ENCODE measurements around the gene ARHGAP45. TPM values are rescaled to one million over a fixed set of nuclear protein-coding genes. Genes with fewer than 3 reads are reported as not detected.
A peak's percentile ranks its signal among the peaks of the same experiment; 100 is the strongest.

ARHGAP45 gene
- total RNA-seq, 2 experiments from 2014 or later = 576 to 581 TPM

- POLR2A ChIA-PET = interaction anchor here (0.5 to 19.6 kb wide), 6 partner anchors 10 to 519 kb away, joined by 3 to 644 read pairs (median 4); partner anchors contain the start of genes ABCA7 and CNN2
- peak overlapping the region; percentile 35 for H3K4me3 Mint-ChIP-seq
- H3K27me3 Mint-ChIP-seq = no peaks in the 10 kb centered on the region
- peaks cover 45% of the 10 kb centered on the region for H3K4me1 Mint-ChIP-seq
- H3K9me3 Mint-ChIP-seq = no peaks in the 10 kb centered on the region
- peak overlapping the region; percentile 72 for H3K27ac Mint-ChIP-seq
- H3K36me3 Mint-ChIP-seq = peaks cover 53% of the 10 kb centered on the region
- no peak for DNase-seq
- ATAC-seq (ENCODE audit: low read depth) = no peak
Measured at GRCh38 chr19:1073063-1073955, 6.3 kb downstream of the ARHGAP45 start.

DNA sequence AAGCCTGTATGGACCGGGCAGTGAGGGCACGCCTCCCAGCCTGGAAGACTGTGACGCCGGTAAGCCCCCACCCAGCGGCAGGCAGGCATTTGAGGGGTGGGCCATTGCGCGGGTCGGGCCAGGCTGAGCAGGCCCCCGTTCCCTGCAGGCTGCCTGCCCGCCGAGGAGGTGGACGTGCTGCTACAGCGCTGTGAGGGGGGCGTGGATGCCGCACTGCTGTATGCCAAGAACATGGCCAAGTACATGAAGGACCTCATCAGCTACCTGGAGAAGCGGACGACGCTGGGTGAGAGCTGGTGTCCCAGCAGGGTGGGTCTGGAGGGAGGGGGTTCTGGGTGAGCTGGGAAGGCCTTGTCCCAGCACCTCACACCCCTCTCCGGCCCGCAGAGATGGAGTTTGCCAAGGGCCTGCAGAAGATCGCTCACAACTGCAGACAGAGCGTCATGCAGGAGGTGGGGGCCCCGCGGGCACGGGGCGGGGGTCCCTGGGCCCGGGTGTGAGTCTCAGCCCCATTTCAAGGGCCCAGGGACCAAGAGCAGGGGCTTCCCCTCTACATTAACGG, 7.1 kb downstream of the ARHGAP45 start:
- Mint-ChIP-seq H3K9me3 (no peaks in the 10 kb centered on the region), H3K4me1 (peaks cover 39% of the 10 kb centered on the region), H3K4me3 (peak overlapping the region; percentile 69), H3K27ac (peak overlapping the region; percentile 84), H3K36me3 (peaks cover 51% of the 10 kb centered on the region), H3K27me3 (no peaks in the 10 kb centered on the region)
- ATAC-seq (ENCODE audit: low read depth) (no peak), DNase-seq (peak; percentile 63)
- POLR2A ChIA-PET = interaction anchor here (0.5 to 19.6 kb wide), 14 partner anchors 1 to 519 kb away, joined by 3 to 644 read pairs (median 4); partner anchors contain the start of genes ABCA7, ARHGAP45, CIRBP and CNN2

- Mint-ChIP-seq H3K36me3 (peaks cover 49% of the 10 kb centered on the region), H3K4me1 (peaks cover 39% of the 10 kb centered on the region), H3K27ac (peak overlapping the region; percentile 87), H3K9me3 (no peaks in the 10 kb centered on the region), H3K27me3 (no peaks in the 10 kb centered on the region), H3K4me3 (peak overlapping the region; percentile 72)
- peak; percentile 32 for ATAC-seq (ENCODE audit: low read depth)
- POLR2A ChIA-PET = interaction anchor here (0.6 to 19.6 kb wide), 20 partner anchors 2 to 194 kb away, joined by 3 to 644 read pairs (median 3); partner anchors contain the start of genes ABCA7, ARHGAP45, CIRBP and CNN2
- DNase-seq = peak; percentile 91
Measured at GRCh38 chr19:1074544-1075283, 7.7 kb downstream of the ARHGAP45 start.

DNA sequence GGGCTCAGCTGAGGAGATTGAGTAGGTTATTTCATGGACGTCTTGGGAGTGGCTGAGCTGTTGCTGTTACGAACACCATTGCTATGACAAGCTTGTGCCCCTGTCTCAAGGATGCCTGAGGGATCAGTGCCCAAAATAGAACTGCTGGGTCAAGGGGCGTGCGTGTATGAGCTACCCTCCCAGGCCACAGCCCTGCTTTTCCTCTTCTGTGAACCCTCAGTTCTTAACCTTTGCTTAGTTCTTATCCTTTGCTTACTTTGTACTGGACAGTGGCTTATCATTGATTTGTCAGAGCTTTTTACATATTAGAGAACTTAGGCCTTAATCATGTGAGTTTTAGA, 9.0 kb downstream of the ARHGAP45 start:
- peak overlapping the region; percentile 72 for H3K4me3 Mint-ChIP-seq
- DNase-seq (no peak), ATAC-seq (ENCODE audit: low read depth) (no peak)
- POLR2A ChIA-PET = interaction anchor here (1.2 to 19.6 kb wide), 10 partner anchors 3 to 193 kb away, joined by 4 to 644 read pairs (median 18); partner anchors contain the start of genes ABCA7, ARHGAP45, ATP5F1D and CIRBP
- H3K36me3 Mint-ChIP-seq = peaks cover 50% of the 10 kb centered on the region
- peak overlapping the region; percentile 87 for H3K27ac Mint-ChIP-seq
- H3K27me3 Mint-ChIP-seq = no peaks in the 10 kb centered on the region
- H3K4me1 Mint-ChIP-seq = peaks cover 37% of the 10 kb centered on the region
- no peaks in the 10 kb centered on the region for H3K9me3 Mint-ChIP-seq

- peak overlapping the region; percentile 87 for H3K4me3 Mint-ChIP-seq
- no peaks in the 10 kb centered on the region for H3K27me3 Mint-ChIP-seq
- no peaks in the 10 kb centered on the region for H3K9me3 Mint-ChIP-seq
- ATAC-seq (ENCODE audit: low read depth) (peak; percentile 78), DNase-seq (peak; percentile 90)
- peaks cover 34% of the 10 kb centered on the region for H3K4me1 Mint-ChIP-seq
- peaks cover 50% of the 10 kb centered on the region for H3K36me3 Mint-ChIP-seq
- POLR2A ChIA-PET = interaction anchor here (0.6 to 19.6 kb wide), 16 partner anchors 4 to 340 kb away, joined by 3 to 644 read pairs (median 8); partner anchors contain the start of genes ABCA7, ARHGAP45, CIRBP and CNN2
- H3K27ac Mint-ChIP-seq = peak overlapping the region; percentile 87
Measured at GRCh38 chr19:1076951-1077350, 10.0 kb downstream of the ARHGAP45 start.

DNA sequence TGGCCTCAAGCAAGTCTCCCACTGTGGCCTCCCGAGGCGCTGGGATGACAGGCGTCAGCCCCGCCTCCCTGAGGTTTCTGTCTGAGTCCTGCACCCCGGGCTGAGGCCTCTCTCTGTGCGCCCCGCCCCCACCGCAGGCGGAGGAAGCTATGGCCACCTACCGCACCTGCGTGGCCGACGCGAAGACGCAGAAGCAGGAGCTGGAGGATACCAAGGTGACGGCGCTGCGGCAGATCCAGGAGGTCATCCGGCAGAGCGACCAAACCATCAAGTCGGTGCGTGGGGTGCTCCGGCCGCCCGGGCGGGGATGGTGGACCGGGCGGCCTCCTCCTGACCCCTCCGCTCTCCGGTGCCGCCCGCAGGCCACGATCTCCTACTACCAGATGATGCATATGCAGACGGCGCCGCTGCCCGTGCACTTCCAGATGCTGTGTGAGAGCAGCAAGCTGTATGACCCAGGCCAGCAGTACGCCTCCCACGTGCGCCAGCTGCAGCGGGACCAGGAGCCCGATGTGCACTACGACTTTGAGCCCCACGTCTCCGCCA, 12.7 kb downstream of the ARHGAP45 start:
- ATAC-seq (ENCODE audit: low read depth) = peak; percentile 11
- peaks cover 23% of the 10 kb centered on the region for H3K4me1 Mint-ChIP-seq
- peaks cover 42% of the 10 kb centered on the region for H3K36me3 Mint-ChIP-seq
- no peaks in the 10 kb centered on the region for H3K27me3 Mint-ChIP-seq
- H3K27ac Mint-ChIP-seq = peak overlapping the region; percentile 87
- POLR2A ChIA-PET = interaction anchor here (0.7 to 19.6 kb wide), 15 partner anchors 3 to 970 kb away, joined by 3 to 644 read pairs (median 6); partner anchors contain the start of genes ABCA7, ARHGAP45, CIRBP and CNN2
- no peaks in the 10 kb centered on the region for H3K9me3 Mint-ChIP-seq
- H3K4me3 Mint-ChIP-seq = peak overlapping the region; percentile 87
- peak; percentile 87 for DNase-seq

- H3K4me1 Mint-ChIP-seq = peaks cover 27% of the 10 kb centered on the region
- POLR2A ChIA-PET = interaction anchor here (0.7 to 19.6 kb wide), 8 partner anchors 3 to 61 kb away, joined by 4 to 644 read pairs (median 14); partner anchors contain the start of genes ABCA7, ARHGAP45, CNN2 and GPX4
- ATAC-seq (ENCODE audit: low read depth) (no peak), DNase-seq (no peak)
- H3K27me3 Mint-ChIP-seq = no peaks in the 10 kb centered on the region
- peak overlapping the region; percentile 87 for H3K27ac Mint-ChIP-seq
- peak overlapping the region; percentile 44 for H3K4me3 Mint-ChIP-seq
- H3K9me3 Mint-ChIP-seq = no peaks in the 10 kb centered on the region
- H3K36me3 Mint-ChIP-seq = peaks cover 48% of the 10 kb centered on the region
Measured at GRCh38 chr19:1080360-1081161, 13.6 kb downstream of the ARHGAP45 start.

- H3K4me3 Mint-ChIP-seq = peak overlapping the region; percentile 37
- peak overlapping the region; percentile 74 for H3K27ac Mint-ChIP-seq
- no peaks in the 10 kb centered on the region for H3K9me3 Mint-ChIP-seq
- POLR2A ChIA-PET = interaction anchor here (0.8 to 19.6 kb wide), 13 partner anchors 2 to 187 kb away, joined by 3 to 644 read pairs (median 5); partner anchors contain the start of genes ABCA7, ARHGAP45, CIRBP and CNN2
- H3K4me1 Mint-ChIP-seq = peaks cover 22% of the 10 kb centered on the region
- peaks cover 40% of the 10 kb centered on the region for H3K36me3 Mint-ChIP-seq
- DNase-seq (no peak), ATAC-seq (ENCODE audit: low read depth) (no peak)
- no peaks in the 10 kb centered on the region for H3K27me3 Mint-ChIP-seq
Measured at GRCh38 chr19:1081301-1082164, 14.6 kb downstream of the ARHGAP45 start.

DNA sequence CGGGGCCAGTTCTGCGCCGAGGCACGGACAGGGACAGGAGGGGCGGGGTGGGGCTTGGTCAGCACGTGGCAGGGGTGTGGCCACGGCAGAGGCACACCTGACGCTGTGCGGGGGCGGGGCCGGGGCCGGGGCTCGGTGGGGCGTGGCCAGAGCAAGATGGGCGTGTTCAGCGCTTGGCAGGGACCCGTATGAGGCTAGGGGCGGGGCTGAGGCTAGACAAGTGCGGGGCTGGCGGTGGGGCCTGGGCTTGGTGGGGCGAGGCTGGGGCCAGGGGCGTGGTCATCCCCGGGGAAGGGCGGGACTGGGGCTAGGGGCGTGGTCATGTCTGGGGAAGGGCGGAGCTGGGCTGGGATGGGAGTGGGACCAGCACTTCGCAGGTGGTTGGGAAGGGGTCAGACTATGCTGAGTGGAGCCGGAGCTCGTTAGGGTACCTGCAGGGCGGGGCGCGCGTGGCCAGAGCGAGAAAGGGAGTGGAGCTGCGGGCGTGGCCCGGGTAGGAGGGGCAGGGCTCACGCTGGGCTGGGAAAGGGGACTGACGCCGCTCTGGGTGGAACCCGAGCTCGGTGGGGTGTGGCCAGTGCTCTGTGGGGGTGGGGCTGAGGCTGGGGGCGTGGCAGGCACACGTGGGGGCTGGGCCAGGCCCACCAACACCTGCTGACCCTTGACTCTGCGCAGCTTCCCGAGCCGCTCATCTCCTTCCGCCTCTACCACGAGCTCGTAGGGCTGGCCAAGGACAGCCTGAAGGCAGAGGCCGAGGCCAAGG, 15.4 kb downstream of the ARHGAP45 start:
- POLR2A ChIA-PET = interaction anchor here (0.9 to 19.6 kb wide), 10 partner anchors 1 to 186 kb away, joined by 3 to 644 read pairs (median 6); partner anchors contain the start of genes ABCA7, ARHGAP45, CIRBP and CNN2
- DNase-seq (peak; percentile 89), ATAC-seq (ENCODE audit: low read depth) (peak; percentile 60)
- H3K27ac Mint-ChIP-seq = peak overlapping the region; percentile 72
- H3K9me3 Mint-ChIP-seq = no peaks in the 10 kb centered on the region
- H3K4me3 Mint-ChIP-seq = peak overlapping the region; percentile 45
- H3K4me1 Mint-ChIP-seq = peaks cover 21% of the 10 kb centered on the region
- no peaks in the 10 kb centered on the region for H3K27me3 Mint-ChIP-seq
- peaks cover 35% of the 10 kb centered on the region for H3K36me3 Mint-ChIP-seq

GRCh38 chr19:1082928-1083816, 16.2 kb downstream of the ARHGAP45 start:
- Mint-ChIP-seq H3K9me3 (no peaks in the 10 kb centered on the region), H3K4me3 (no peak overlapping the region), H3K27me3 (no peaks in the 10 kb centered on the region), H3K4me1 (peaks cover 28% of the 10 kb centered on the region), H3K27ac (no peak overlapping the region), H3K36me3 (peaks cover 31% of the 10 kb centered on the region)
- DNase-seq = no peak
- POLR2A ChIA-PET = interaction anchor here (1.0 to 19.6 kb wide), 7 partner anchors 0 to 55 kb away, joined by 3 to 644 read pairs (median 73); partner anchors contain the start of genes ARHGAP45 and CNN2
- ATAC-seq (ENCODE audit: low read depth) = no peak

All from activated naive CD8-positive, alpha-beta T cell treated with anti-CD3 and anti-CD28 coated beads, Interleukin-2, amount 10 ng/mL, durations not matched to agents 7 days and 5 days (primary cell).